Activated T-cell treated with anti-CD3 and anti-CD28 coated beads, Interleukin-2, amount 50 U/mL, for 72 hours (primary cell): Measurements from ENCODE around the gene SLC19A1. TPM values are rescaled to one million over a fixed set of nuclear protein-coding genes. Genes with fewer than 3 reads are reported as not detected.

ENCODE experiments used
- ATAC-seq, 2 donors: fragments of 150-1000 bp; cut with Tn5 transposase; replicated peaks in 1 of 2; 2 replicates each; pipeline ENCODE4 v1.10.0; 2021; ENCODE audit warnings: moderate library complexity in 2 of 2, mild to moderate bottlenecking in 1 of 2
- DNase-seq, 2 donors: peaks; one replicate each; pipeline ENCODE4 v3.0.0; 2021 to 2022; ENCODE audit warnings: mixed read lengths in 1 of 2
- H3K27ac Mint-ChIP-seq: one replicate; pipeline ENCODE4 v1.8.0; 2022; ENCODE audit warnings: mild to moderate bottlenecking, moderate library complexity, mixed read lengths
- H3K27me3 Mint-ChIP-seq: one replicate; pipeline ENCODE4 v1.8.0; 2022; ENCODE audit warnings: low read depth, mixed read lengths
- H3K36me3 Mint-ChIP-seq, 2 donors: one replicate each; pipeline ENCODE4 v1.8.0; 2022; ENCODE audit warnings: mixed read lengths in 2 of 2, mild to moderate bottlenecking in 1 of 2; ENCODE audit not compliant: insufficient read depth in 2 of 2
- H3K4me1 Mint-ChIP-seq: one replicate; pipeline ENCODE4 v1.8.0; 2022; ENCODE audit warnings: low read depth, mixed read lengths
- H3K4me3 Mint-ChIP-seq, 2 donors: one replicate each; pipeline ENCODE4 v1.8.0; 2022; ENCODE audit warnings: mild to moderate bottlenecking in 2 of 2, mixed read lengths in 2 of 2, moderate library complexity in 2 of 2
- H3K9me3 Mint-ChIP-seq, 2 donors: one replicate each; pipeline ENCODE4 v1.8.0; 2022; ENCODE audit warnings: mixed read lengths in 2 of 2
- total RNA-seq, 2 donors: library from RNA; stranded (reverse); gene quantifications; one replicate each; pipeline ENCODE4 v1.2.3, GENCODE V29; 2022

Gene SLC19A1
- total RNA-seq, 2 donors from 2014 or later, result 30.4 to 40.1 TPM

- H3K27me3 Mint-ChIP-seq, result no peaks in the 10 kb centered on the region
- peaks cover 9% of the 10 kb centered on the region for H3K4me1 Mint-ChIP-seq
- H3K36me3 Mint-ChIP-seq, result no peaks in the 10 kb centered on the region
- ATAC-seq, result no peak
- no peak overlapping the region for H3K27ac Mint-ChIP-seq
- DNase-seq, result no peak
- H3K4me3 Mint-ChIP-seq, result no peak overlapping the region
- H3K9me3 Mint-ChIP-seq, result no peaks in the 10 kb centered on the region
Measured at GRCh38 chr21:45468051-45468970, 73.9 kb downstream of the SLC19A1 start.

GRCh38 chr21:45467221-45467779 lies 74.9 kb downstream of the SLC19A1 start:
- DNase-seq, result no peak
- no peak for ATAC-seq
- Mint-ChIP-seq H3K4me1 (peaks cover 9% of the 10 kb centered on the region), H3K9me3 (peaks cover 0 to 3% of the 10 kb centered on the region in 2 donors), H3K27me3 (no peaks in the 10 kb centered on the region), H3K4me3 (no peak overlapping the region), H3K27ac (no peak overlapping the region), H3K36me3 (peaks cover 4 to 5% of the 10 kb centered on the region in 2 donors)

GRCh38 chr21:45466330-45467220 lies 75.7 kb downstream of the SLC19A1 start:
- ATAC-seq, result no peak
- H3K4me3 Mint-ChIP-seq, result no peak overlapping the region
- peaks cover 4 to 7% of the 10 kb centered on the region in 2 donors for H3K36me3 Mint-ChIP-seq
- DNase-seq, result no peak
- peaks cover 5% of the 10 kb centered on the region in 2 donors for H3K9me3 Mint-ChIP-seq
- no peak overlapping the region for H3K27ac Mint-ChIP-seq
- H3K27me3 Mint-ChIP-seq, result no peaks in the 10 kb centered on the region
- peaks cover 8% of the 10 kb centered on the region for H3K4me1 Mint-ChIP-seq

GRCh38 chr21:45465611-45466329 lies 76.5 kb downstream of the SLC19A1 start:
- Mint-ChIP-seq H3K4me1 (no peaks in the 10 kb centered on the region), H3K27me3 (no peaks in the 10 kb centered on the region), H3K36me3 (peaks cover 4 to 7% of the 10 kb centered on the region in 2 donors), H3K27ac (no peak overlapping the region), H3K4me3 (no peak overlapping the region), H3K9me3 (peaks cover 5% of the 10 kb centered on the region in 2 donors)
- ATAC-seq (peak in 1 of 2 donors; percentile 3), DNase-seq (no peak)

- H3K4me1 Mint-ChIP-seq, result no peaks in the 10 kb centered on the region
- ATAC-seq (no peak), DNase-seq (no peak)
- no peaks in the 10 kb centered on the region for H3K27me3 Mint-ChIP-seq
- peaks cover 5% of the 10 kb centered on the region in 2 donors for H3K9me3 Mint-ChIP-seq
- H3K27ac Mint-ChIP-seq, result no peak overlapping the region
- H3K4me3 Mint-ChIP-seq, result no peak overlapping the region
- peaks cover 4 to 7% of the 10 kb centered on the region in 2 donors for H3K36me3 Mint-ChIP-seq
Measured at GRCh38 chr21:45465105-45465504, 77.1 kb downstream of the SLC19A1 start.

GRCh38 chr21:45464309-45464708 lies 77.9 kb downstream of the SLC19A1 start:
- ATAC-seq (no peak), DNase-seq (no peak)
- no peaks in the 10 kb centered on the region for H3K27me3 Mint-ChIP-seq
- H3K4me3 Mint-ChIP-seq, result no peak overlapping the region
- H3K4me1 Mint-ChIP-seq, result no peaks in the 10 kb centered on the region
- peaks cover 4 to 7% of the 10 kb centered on the region in 2 donors for H3K36me3 Mint-ChIP-seq
- H3K27ac Mint-ChIP-seq, result no peak overlapping the region
- H3K9me3 Mint-ChIP-seq, result peaks cover 5% of the 10 kb centered on the region in 2 donors

- no peaks in the 10 kb centered on the region for H3K27me3 Mint-ChIP-seq
- H3K4me3 Mint-ChIP-seq, result no peak overlapping the region
- H3K9me3 Mint-ChIP-seq, result peaks cover 5% of the 10 kb centered on the region in 2 donors
- ATAC-seq, result no peak
- DNase-seq, result no peak
- no peak overlapping the region for H3K27ac Mint-ChIP-seq
- no peaks in the 10 kb centered on the region for H3K4me1 Mint-ChIP-seq
- H3K36me3 Mint-ChIP-seq, result peaks cover 4 to 7% of the 10 kb centered on the region in 2 donors
Measured at GRCh38 chr21:45463871-45464270, 78.4 kb downstream of the SLC19A1 start.

GRCh38 chr21:45461806-45462341 lies 80.4 kb downstream of the SLC19A1 start:
- ATAC-seq (no peak), DNase-seq (no peak)
- Mint-ChIP-seq H3K27ac (no peak overlapping the region), H3K4me1 (no peaks in the 10 kb centered on the region), H3K36me3 (peaks cover 4 to 7% of the 10 kb centered on the region in 2 donors), H3K4me3 (no peak overlapping the region), H3K9me3 (peaks cover 5% of the 10 kb centered on the region in 2 donors), H3K27me3 (no peaks in the 10 kb centered on the region)

- ATAC-seq, result no peak
- H3K4me1 Mint-ChIP-seq, result no peaks in the 10 kb centered on the region
- peaks cover 5% of the 10 kb centered on the region in 2 donors for H3K9me3 Mint-ChIP-seq
- H3K27ac Mint-ChIP-seq, result no peak overlapping the region
- DNase-seq, result no peak
- no peak overlapping the region for H3K4me3 Mint-ChIP-seq
- H3K36me3 Mint-ChIP-seq, result peaks cover 4 to 7% of the 10 kb centered on the region in 2 donors
- H3K27me3 Mint-ChIP-seq, result no peaks in the 10 kb centered on the region
Measured at GRCh38 chr21:45461369-45461750, 80.9 kb downstream of the SLC19A1 start.

- no peak for ATAC-seq
- peaks cover 4 to 7% of the 10 kb centered on the region in 2 donors for H3K36me3 Mint-ChIP-seq
- no peak overlapping the region for H3K4me3 Mint-ChIP-seq
- peaks cover 5% of the 10 kb centered on the region in 2 donors for H3K9me3 Mint-ChIP-seq
- DNase-seq, result no peak
- H3K27ac Mint-ChIP-seq, result no peak overlapping the region
- H3K4me1 Mint-ChIP-seq, result no peaks in the 10 kb centered on the region
- H3K27me3 Mint-ChIP-seq, result no peaks in the 10 kb centered on the region
Measured at GRCh38 chr21:45460611-45461368, 81.5 kb downstream of the SLC19A1 start.

- Mint-ChIP-seq H3K27me3 (no peaks in the 10 kb centered on the region), H3K36me3 (peaks cover 4 to 7% of the 10 kb centered on the region in 2 donors), H3K9me3 (peaks cover 5% of the 10 kb centered on the region in 2 donors), H3K4me1 (no peaks in the 10 kb centered on the region), H3K27ac (no peak overlapping the region), H3K4me3 (no peak overlapping the region)
- ATAC-seq (no peak), DNase-seq (no peak)
Measured at GRCh38 chr21:45460011-45460565, 82.2 kb downstream of the SLC19A1 start.
